SKM-1 (cell line): ENCODE data around the gene SUSD4.

ENCODE experiments used
- DNase-seq: peaks from one replicate; lab custom pipeline; 2025; ENCODE audit not compliant: unreplicated experiment; lab: John Stamatoyannopoulos, UW

SUSD4 gene

GRCh38 chr1:223331301-223331700 lies 32.7 kb downstream of the SUSD4 start:
- DNase-seq, result no peak

- no peak for DNase-seq
Observed at GRCh38 chr1:223330466-223330865, 33.5 kb downstream of the SUSD4 start.

- DNase-seq, result no peak
Observed at GRCh38 chr1:223329664-223330415, 34.1 kb downstream of the SUSD4 start.

GRCh38 chr1:223329252-223329651 lies 34.7 kb downstream of the SUSD4 start:
- DNase-seq, result no peak

DNA sequence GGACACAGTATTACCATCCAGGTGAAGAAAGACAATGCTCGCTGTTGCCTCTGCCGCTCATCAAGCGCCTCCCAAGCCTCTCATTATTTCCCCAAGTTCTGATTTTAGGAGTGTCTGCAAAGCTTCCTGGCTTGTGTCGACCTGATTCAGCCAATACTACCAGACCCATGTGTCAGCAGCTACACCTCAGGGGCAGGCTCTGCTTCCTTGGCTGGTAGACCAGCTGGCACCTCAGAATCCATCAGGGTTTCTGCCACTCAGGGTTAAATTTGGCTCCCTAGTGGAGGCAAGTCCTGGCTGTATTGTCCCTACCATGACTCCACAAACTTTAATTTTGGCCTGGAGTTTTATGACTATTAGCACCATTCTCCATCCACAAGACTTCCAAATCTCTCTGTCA lies 35.4 kb downstream of the SUSD4 start:
- DNase-seq, result no peak

DNA sequence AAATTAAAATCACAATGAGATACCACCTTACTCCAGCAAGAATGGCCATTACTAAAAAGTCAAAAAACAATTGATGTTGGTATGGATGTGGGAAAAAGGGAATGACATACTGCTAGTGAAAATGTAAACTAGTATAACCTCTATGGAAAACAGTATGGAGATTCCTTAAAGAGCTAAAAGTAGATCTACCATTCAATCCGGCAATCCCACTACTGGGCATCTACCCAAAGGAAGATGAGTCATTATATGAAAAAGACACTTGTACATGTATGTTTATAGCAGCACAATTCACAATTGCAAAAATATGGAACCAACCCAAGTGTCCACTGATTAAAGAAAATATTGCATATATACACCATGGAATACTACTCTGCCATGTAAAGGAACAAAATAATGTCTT lies 37.2 kb downstream of the SUSD4 start:
- DNase-seq, result no peak

- DNase-seq, result no peak
Observed at GRCh38 chr1:223323491-223324484, 40.2 kb downstream of the SUSD4 start.

- no peak for DNase-seq
Observed at GRCh38 chr1:223322868-223323267, 41.1 kb downstream of the SUSD4 start.

DNA sequence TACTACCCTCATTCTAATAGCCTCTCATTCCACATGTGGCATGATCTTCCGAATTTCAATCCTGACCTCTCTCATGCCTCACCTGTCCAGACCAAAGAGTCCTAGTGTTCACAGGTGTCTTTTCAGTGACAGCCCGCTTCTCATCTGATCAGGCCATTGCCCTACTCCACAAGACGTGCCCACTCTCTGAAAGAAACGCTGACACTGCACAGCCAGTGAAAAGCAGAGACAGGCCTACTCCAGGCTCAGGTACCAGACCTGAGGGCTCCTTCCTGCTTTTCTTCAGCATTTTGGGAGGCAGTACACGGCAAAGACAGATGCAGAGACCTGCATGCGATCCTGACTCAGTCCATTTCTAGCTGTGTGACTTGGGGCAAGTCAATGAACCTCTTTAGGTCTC lies 43.0 kb downstream of the SUSD4 start:
- no peak for DNase-seq

DNA sequence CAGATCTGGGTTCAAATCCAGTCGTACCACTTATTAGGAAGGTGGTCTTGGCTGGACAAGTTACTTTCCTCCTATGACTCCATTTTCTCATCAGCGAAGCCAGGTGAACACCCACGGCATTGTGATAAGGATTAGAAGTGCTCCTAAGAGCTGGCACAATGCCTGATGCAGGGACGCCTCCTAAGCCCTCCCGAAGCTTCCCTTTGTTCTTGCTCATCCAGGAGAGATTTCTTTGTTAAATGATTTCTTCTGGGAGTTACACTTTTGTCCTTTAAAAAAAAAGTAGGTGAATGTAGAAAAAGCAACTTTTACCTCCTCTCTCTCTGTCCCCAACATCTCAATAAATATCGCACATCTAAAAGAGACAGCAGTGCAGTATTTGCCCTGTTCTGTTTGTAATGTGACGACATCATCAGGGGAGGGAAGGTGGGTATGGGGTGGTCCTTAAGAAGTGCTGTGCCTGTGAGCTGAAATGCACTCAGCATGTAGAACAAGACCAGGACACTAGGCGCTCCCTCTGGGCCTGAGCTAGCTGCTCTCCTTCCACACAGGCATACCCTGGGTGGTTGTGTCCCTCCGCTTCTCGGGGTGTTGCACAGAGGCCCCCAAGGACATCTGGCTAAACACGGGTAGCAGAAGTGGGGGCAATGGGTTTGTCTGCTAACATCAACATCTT lies 43.9 kb downstream of the SUSD4 start:
- no peak for DNase-seq

- no peak for DNase-seq
Observed at GRCh38 chr1:223319398-223319797, 44.6 kb downstream of the SUSD4 start.

DNA sequence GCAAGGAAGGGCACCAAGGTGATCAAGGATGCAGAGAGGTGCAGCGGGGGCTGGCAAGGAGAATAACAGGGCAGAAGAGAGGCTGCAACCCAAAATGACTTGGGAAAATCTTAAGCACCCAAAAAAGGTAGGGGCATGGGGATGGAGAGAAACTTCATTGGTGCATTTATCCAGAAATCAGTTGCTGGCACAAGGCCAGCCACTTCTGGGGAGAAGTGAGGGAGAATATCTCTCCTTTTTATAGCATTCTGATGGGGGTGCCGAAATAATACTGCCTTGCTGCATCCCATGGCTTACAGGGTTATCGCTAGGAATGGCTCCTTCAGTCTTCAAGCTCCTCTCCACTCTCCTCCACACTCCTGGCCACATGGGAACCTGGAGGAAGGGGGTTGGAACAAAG lies 47.9 kb downstream of the SUSD4 start:
- no peak for DNase-seq

- no peak for DNase-seq
Observed at GRCh38 chr1:223315665-223316064, 48.3 kb downstream of the SUSD4 start.

GRCh38 chr1:223313415-223313754 lies 50.6 kb downstream of the SUSD4 start:
- no peak for DNase-seq

DNA sequence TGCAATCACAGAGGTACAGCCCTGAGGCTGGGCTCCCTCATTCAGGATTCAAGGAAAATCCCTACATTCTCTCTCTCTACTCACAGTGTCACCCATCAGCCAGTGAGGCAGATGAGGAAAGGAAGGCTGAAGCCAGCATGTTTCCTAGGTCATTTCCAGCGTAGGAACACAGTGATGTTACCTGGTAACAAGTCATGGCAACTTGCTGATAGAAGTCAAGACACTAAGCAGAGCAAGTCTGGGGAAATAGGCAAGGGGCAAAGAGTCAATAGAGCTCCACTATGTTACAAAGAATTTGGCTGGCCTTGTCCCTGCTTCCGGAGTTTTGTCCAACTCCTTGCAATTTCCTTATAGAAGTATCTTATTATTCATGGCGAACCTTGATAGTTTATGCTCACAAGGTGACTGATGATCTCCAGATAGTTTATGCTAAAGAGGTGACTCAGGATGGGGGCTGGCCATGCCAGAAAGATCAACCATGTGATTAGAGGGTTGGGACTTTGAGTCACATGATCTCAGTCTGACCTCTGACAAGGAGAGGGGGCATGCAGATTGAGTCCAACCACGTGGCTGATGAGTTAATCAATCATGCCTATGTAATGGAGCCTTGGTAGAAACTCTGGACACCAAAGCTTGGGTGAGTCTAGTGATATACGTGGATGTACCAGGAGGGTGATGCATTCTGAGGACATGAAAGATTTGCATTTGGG lies 51.1 kb downstream of the SUSD4 start:
- DNase-seq, result no peak

GRCh38 chr1:223312273-223312672 lies 51.7 kb downstream of the SUSD4 start:
- DNase-seq, result no peak

DNA sequence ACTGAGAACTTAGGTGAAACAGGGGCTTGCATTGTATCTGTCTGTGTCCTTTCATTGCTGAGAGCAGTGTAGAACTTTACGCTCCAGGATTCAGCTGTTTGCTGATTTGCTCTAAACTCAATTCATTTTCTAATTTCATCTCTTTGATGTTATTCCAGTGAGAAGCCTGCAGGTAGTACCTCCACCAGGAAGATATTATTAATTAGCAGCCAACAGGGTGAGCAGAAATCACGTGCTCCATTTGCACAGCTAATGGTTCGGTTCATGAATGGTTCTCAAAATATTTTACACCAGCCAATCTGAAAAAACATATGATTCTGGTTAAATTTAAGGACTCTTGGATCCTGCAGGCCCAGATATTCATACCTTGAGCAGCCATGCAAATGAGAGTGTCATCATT lies 52.1 kb downstream of the SUSD4 start:
- DNase-seq, result no peak

DNA sequence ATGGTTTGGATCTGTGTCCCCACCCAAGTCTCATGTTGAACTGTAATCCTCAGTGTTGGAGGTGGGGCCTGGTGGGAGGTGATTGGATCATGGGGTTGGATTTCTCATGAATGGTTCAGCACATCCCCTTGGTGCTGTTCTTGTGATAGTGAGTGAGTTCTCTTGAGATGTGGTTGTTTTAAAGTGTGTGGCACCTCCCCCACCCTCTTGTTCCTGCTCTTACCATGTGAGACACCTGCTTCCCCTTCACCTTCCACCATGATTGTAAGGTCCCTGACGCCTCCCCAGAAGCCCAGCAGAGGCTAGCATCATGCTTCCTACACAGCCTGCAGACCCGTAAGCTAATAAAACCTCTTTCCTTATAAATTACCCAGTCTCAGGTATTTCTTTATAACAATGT lies 55.8 kb downstream of the SUSD4 start:
- no peak for DNase-seq

GRCh38 chr1:223307544-223307943 lies 56.4 kb downstream of the SUSD4 start:
- DNase-seq, result no peak

DNA sequence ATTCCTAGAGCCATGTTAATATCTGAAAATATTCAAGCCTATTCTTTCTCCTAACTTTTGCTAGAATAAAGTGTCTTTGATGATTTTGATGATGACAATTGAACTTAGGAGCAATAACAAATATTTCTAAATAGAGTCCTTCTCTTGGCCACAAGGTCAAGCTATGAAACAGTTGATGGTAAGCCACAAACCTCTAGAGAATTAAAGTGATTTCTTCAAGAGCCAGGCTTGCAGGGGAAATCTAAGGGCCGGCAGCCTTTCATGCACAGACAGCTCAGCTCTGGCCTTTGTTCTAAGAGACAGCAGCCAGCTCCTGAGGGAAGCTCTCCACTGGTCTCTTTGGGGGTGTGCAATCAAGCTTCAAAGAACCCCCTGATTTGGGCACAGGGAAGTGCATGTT lies 59.0 kb downstream of the SUSD4 start:
- no peak for DNase-seq

- DNase-seq, result no peak
Observed at GRCh38 chr1:223301371-223301770, 62.6 kb downstream of the SUSD4 start.
